RWPE1 (cell line): ENCODE measurements around the gene EPS8.

Experiments
- CTCF ChIA-PET: fragments of 350-600 bp; sonication (Branson Sonifier 250); formaldehyde crosslinking; extraction: SDS; loops from one replicate; lab custom pipeline; 2021; lab: Yijun Ruan, JAX
- POLR2A ChIA-PET: fragments of 400-600 bp; formaldehyde crosslinking; extraction: SDS; loops from one replicate; lab custom pipeline; 2020; ENCODE audit warnings: antibody characterized with exemption; ENCODE audit not compliant: low non-redundant PET; lab: Yijun Ruan, JAX
- DNase-seq: peaks from one replicate; pipeline ENCODE4 v3.0.0; 2012; ENCODE audit warnings: low spot score
- H3K27ac ChIP-seq: fragments of 450-650 bp; 2 replicates; pipeline ENCODE4 v1.5.1; 2017
- CTCF ChIP-seq: fragments of 450-650 bp; conservative IDR thresholded peaks from 2 replicates; pipeline ENCODE4 v1.5.1; 2017; ENCODE audit warnings: low read depth, mild to moderate bottlenecking

Gene EPS8

GRCh38 chr12:15719230-15719629, 70.0 kb downstream of the EPS8 start:
- ChIA-PET POLR2A (no interaction called here), CTCF (no interaction called here)
- DNase-seq, result no peak

GRCh38 chr12:15717940-15718567, 71.1 kb downstream of the EPS8 start:
- no peak overlapping the region for H3K27ac ChIP-seq
- DNase-seq, result no peak
- POLR2A ChIA-PET, result no interaction called here
- TF ChIP-seq CTCF, result no peak
- CTCF ChIA-PET, result interaction anchor here (0.7 kb wide), 1 partner anchor 557 kb away, joined by 3 read pairs; no protein-coding TSS in a partner anchor

More at GRCh38 chr12:15719230-15719629, 70.0 kb downstream of the EPS8 start:
- H3K27ac ChIP-seq, result no peak overlapping the region
- TF ChIP-seq CTCF, result no peak

GRCh38 chr12:15716581-15716980, 72.6 kb downstream of the EPS8 start:
- TF ChIP-seq CTCF, result no peak
- POLR2A ChIA-PET, result no interaction called here
- H3K27ac ChIP-seq, result no peak overlapping the region
- CTCF ChIA-PET, result interaction anchor here (0.6 kb wide), 1 partner anchor 281 kb away, joined by 3 read pairs; no protein-coding TSS in a partner anchor
- no peak for DNase-seq

- POLR2A ChIA-PET, result no interaction called here
- CTCF ChIA-PET, result no interaction called here
- no peak for DNase-seq
- H3K27ac ChIP-seq, result no peak overlapping the region
- TF ChIP-seq CTCF, result no peak
Observed at GRCh38 chr12:15714256-15714655, 74.9 kb downstream of the EPS8 start.

- H3K27ac ChIP-seq, result no peak overlapping the region
- ChIA-PET POLR2A (no interaction called here), CTCF (interaction anchor here (0.5 to 0.7 kb wide), 2 partner anchors 1673 to 1799 kb away, joined by 3 to 4 read pairs; no protein-coding TSS in a partner anchor)
- TF ChIP-seq CTCF, result no peak
- no peak for DNase-seq
Observed at GRCh38 chr12:15712823-15713660, 76.1 kb downstream of the EPS8 start.

- no peak for DNase-seq
- TF ChIP-seq CTCF, result no peak
- H3K27ac ChIP-seq, result no peak overlapping the region
- POLR2A ChIA-PET, result no interaction called here
- CTCF ChIA-PET, result no interaction called here
Observed at GRCh38 chr12:15712160-15712559, 77.0 kb downstream of the EPS8 start.
